ENCODE data around the gene MARCHF6.
"Not testable (repeated sequence)": the region's sequence is repeated elsewhere in the genome, so short reads cannot be mapped to it uniquely, and the experiment has no call there.

The MARCHF6 gene

GRCh38 chr5:10323588-10324488 lies 29.7 kb upstream of the MARCHF6 start:
- DNase-seq (ENCODE audit: low read depth in 1 of 2, low spot score in 1 of 2), result no peak

GRCh38 chr5:10324518-10325370 lies 28.8 kb upstream of the MARCHF6 start:
- DNase-seq (ENCODE audit: low read depth in 1 of 2, low spot score in 1 of 2), result no peak

GRCh38 chr5:10328323-10328722 lies 25.2 kb upstream of the MARCHF6 start:
- DNase-seq (ENCODE audit: low read depth in 1 of 2, low spot score in 1 of 2), result no peak

- no peak for DNase-seq (ENCODE audit: low read depth in 1 of 2, low spot score in 1 of 2)
These were observed 24.1 kb upstream of the MARCHF6 start for GRCh38 chr5:10329446-10329819.

DNA sequence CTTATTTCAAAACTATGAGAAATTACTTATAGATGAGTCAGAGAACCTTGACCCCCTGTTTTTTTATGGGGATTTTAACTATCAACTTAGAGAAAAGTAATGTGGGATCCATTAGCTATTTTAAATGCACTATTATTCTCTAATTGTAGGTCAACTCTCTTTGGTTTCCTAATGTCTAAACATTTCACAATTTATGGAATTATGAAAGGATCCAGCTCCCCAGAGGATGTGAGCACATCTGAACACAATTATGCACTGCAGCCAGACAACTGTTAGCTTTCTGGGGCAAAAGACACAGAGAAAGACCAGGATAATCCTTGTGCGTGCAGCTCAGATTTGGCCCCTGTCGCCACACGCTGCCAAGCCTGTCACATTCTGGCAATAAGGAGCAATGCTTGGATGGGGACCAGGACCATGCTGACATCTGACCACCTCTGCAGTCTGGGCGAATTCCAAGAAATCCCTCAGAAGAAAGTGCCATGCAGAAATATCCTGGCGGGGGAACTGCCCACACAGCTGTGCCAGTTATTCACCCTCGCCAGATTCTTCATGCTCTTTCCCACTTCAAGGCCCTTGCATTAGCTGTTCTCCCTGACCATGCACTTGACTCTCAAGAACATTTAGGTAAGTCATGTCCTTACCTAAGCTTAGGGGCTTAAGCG lies 23.5 kb upstream of the MARCHF6 start:
- no peak for DNase-seq (ENCODE audit: low read depth in 1 of 2, low spot score in 1 of 2)

- no peak for DNase-seq (ENCODE audit: low read depth in 1 of 2, low spot score in 1 of 2)
These were observed 22.8 kb upstream of the MARCHF6 start for GRCh38 chr5:10330511-10331230.

DNA sequence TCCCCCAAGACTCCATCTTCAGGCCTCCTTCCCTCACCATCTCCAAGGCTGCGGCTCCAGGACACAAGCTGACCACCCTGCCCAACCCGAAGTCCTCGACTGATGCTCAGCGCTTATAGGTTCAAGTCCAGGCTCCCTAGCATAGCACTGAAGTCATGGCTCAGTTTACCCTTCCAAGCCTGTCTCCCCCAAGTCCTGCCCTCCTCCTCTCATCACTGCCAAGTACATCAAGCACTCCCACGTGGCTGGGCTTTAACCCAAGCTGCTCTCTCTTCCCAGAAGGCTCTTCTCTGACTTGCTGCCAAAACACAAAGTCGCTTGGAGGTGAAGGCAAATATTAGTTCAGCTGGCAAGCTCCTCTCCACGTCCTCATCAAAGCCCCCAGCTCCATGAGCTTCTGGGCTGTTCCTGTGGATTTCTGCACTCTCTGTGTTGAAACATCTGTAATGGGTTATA lies 22.1 kb upstream of the MARCHF6 start:
- DNase-seq (ENCODE audit: low read depth in 1 of 2, low spot score in 1 of 2), result no peak

GRCh38 chr5:10332301-10332700 lies 21.2 kb upstream of the MARCHF6 start:
- DNase-seq (ENCODE audit: low read depth in 1 of 2, low spot score in 1 of 2), result no peak

GRCh38 chr5:10333154-10334006 lies 20.1 kb upstream of the MARCHF6 start:
- DNase-seq (ENCODE audit: low read depth in 1 of 2, low spot score in 1 of 2), result no peak

- no peak for DNase-seq (ENCODE audit: low read depth in 1 of 2, low spot score in 1 of 2)
These were observed 18.7 kb upstream of the MARCHF6 start for GRCh38 chr5:10334831-10335230.

DNA sequence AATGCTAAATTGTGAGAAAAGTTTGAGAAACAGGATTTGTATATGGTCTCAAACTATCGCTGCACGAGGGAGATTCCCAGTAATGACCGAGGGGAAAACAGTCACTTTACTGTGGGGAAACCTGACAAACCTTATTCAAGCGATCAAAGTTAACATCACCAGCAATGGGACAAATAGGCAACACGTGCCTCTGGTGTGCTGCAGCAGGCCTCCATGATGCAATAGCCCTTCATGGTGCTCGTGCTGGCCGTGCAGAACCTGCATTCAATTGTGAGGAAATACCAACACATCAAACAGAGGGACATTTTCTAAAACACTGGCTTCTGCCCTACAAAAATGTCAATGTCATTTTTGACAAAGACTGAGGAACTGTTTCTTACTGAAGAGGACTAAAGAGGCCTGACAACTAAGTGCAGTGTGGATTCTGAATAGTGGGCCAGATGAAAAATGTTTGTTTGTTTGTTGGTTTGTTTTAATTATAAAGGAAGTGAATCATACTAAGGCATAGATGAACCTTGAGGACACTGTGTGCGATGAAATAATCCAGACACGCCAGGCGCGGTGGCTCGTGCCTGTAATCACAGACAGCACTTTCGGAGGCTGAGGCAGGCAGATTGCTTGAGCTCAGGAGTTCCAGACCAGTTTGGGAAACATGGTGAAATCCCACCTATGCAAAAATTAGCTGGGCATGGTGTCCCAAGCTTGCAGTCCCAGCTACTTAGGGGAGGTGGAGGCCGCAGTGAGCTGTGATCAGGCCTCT lies 17.6 kb upstream of the MARCHF6 start:
- no peak for DNase-seq (ENCODE audit: low read depth in 1 of 2, low spot score in 1 of 2)

DNA sequence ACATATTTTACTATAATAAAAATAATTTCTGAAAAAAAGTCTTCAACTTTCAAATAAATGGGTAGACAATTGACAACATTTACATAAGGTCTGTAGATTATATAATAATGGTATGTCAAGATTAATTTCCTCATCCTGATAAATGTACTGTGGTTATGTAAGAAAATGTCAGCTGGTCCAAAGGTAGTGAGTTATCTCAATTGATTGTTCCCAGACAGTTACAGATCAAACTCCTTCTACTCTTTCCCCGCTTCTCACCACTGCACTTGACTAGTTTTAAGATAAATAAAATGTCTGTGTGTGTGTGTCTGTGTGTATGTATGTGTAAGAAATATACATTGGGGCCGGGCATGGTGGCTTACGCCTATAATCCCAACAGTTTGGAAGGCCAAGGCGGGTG lies 16.4 kb upstream of the MARCHF6 start:
- no peak for DNase-seq (ENCODE audit: low read depth in 1 of 2, low spot score in 1 of 2)

DNA sequence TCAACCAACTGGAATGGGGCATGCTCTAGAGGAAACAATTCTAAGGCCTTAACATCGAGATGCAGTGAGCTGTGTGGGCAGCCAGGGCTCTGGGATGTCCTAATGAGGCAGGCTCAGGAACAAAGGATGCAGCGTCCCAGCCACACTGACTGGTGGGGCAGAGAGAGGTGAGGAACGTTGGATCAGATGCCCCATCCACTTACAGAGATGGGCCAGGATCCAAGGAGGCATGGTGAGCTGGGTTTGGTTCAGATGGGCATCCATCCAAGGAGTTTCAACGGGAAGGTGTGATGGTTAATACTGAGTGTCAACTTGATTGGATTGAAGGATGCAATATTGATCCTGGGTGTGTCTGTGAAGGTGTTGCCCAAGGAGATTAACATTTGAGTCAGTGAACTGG lies 15.5 kb upstream of the MARCHF6 start:
- no peak for DNase-seq (ENCODE audit: low read depth in 1 of 2, low spot score in 1 of 2)

DNA sequence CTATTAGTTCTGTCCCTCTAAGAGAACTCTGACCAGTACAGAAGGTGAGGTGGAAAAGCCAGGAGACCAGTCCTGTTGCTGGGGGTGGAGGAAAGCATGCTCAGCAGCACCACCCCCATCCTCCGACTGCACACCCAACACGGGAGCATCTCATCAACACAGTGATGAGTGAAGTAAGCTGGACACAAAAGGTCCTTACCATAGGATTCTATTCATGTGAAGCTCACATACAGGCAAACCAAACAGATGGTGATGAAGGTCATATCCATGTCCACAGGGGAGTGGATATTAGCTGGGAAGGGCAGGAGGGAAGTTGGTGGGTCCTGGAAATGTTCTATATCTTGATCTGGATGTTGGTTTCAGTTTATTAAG lies 14.8 kb upstream of the MARCHF6 start:
- DNase-seq (ENCODE audit: low read depth in 1 of 2, low spot score in 1 of 2), result no peak

GRCh38 chr5:10339058-10339811 lies 14.3 kb upstream of the MARCHF6 start:
- no peak for DNase-seq (ENCODE audit: low read depth in 1 of 2, low spot score in 1 of 2)

GRCh38 chr5:10339958-10340357 lies 13.5 kb upstream of the MARCHF6 start:
- no peak for DNase-seq (ENCODE audit: low read depth in 1 of 2, low spot score in 1 of 2)

DNA sequence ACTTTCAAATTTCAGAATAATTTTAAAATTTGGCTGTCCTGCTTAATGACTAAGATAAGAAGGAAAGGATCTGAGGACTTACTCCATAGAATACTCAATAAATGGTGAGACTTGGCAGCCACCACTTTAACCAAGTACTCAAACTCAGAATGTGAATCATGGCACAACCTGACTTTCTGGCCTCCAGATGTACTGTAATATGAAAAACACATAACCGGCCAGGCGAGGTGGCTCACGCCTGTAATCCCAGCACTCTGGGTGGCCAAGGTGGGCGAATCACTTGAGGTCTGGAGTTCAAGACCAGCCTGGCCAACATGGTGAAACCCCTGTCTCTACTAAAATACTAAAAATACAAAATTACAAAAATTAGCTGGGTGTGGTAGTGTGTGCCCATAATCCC lies 10.0 kb upstream of the MARCHF6 start:
- no peak for DNase-seq (ENCODE audit: low read depth in 1 of 2, low spot score in 1 of 2)

DNA sequence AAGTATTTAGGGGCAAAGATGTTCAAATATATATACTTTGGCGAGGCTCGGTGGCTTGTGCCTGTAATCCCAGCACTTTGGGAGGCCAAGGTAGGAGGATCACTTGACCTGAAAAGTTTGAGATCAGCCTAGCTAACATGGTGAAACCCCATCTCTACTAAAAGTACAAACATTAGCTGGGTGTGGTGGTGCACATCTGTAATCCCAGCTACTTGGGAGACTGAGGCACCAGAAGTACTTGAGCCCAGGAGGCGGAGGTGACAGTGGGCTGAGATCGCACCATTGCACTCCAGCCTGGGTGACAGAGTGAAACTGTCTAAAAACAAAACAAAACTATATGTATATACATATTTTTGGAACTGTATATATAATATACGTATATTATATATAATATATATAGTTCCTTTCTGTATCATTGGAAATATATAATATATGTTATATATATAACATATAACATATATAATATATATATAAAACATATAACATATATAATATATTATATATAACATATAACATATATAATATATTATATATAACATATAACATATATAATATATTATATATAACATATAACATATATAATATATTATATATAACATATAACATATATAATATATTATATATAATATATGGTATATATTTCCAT lies 8.9 kb upstream of the MARCHF6 start:
- not testable (repeated sequence) for DNase-seq (ENCODE audit: low read depth in 1 of 2, low spot score in 1 of 2)
